ENCODE measurements around the gene DAGLA. TPM values are rescaled to one million over a fixed set of nuclear protein-coding genes. Genes with fewer than 3 reads are reported as not detected.

Gene DAGLA
- total RNA-seq, 1 donor = 3.6 TPM

- Histone ChIP-seq H3K79me2 (ENCODE audit: insufficient read depth, low read length) (peaks cover 59% of the 10 kb centered on the region), H3K4me3 (ENCODE audit: insufficient read depth, low read length) (no peak overlapping the region), H3K4me1 (ENCODE audit: insufficient read depth, low read length) (peaks cover 36% of the 10 kb centered on the region), H3K27me3 (ENCODE audit: insufficient read depth, low read length) (no peaks in the 10 kb centered on the region), H3K36me3 (ENCODE audit: insufficient read depth, low read length) (no peaks in the 10 kb centered on the region), H3K4me2 (ENCODE audit: insufficient read depth, low read length) (no peak overlapping the region), H2AFZ (ENCODE audit: low read length) (no peak overlapping the region), H4K20me1 (ENCODE audit: insufficient read depth, low read length) (peaks cover 37% of the 10 kb centered on the region), H3K9me3 (ENCODE audit: low read depth, low read length) (no peaks in the 10 kb centered on the region), H3K27ac (ENCODE audit: low read depth, low read length) (no peak overlapping the region)
- DNase-seq (ENCODE audit: insufficient read length, low spot score, missing footprints) = no peak
- no peak for TF ChIP-seq CTCF (IDR thresholded peaks at IDR 0.05; ENCODE audit: extremely low read depth, low read depth, low read length)
Measured at GRCh38 chr11:61686469-61686868, 6.3 kb downstream of the DAGLA start.

- no peaks in the 10 kb centered on the region for H3K9me3 ChIP-seq (ENCODE audit: low read depth, low read length)
- H3K27me3 ChIP-seq (ENCODE audit: insufficient read depth, low read length) = no peaks in the 10 kb centered on the region
- H4K20me1 ChIP-seq (ENCODE audit: insufficient read depth, low read length) = peaks cover 37% of the 10 kb centered on the region
- H3K4me2 ChIP-seq (ENCODE audit: insufficient read depth, low read length) = no peak overlapping the region
- TF ChIP-seq CTCF (IDR thresholded peaks at IDR 0.05; ENCODE audit: extremely low read depth, low read depth, low read length) = no peak
- H3K4me1 ChIP-seq (ENCODE audit: insufficient read depth, low read length) = peaks cover 27% of the 10 kb centered on the region
- no peaks in the 10 kb centered on the region for H3K36me3 ChIP-seq (ENCODE audit: insufficient read depth, low read length)
- H2AFZ ChIP-seq (ENCODE audit: low read length) = no peak overlapping the region
- peaks cover 61% of the 10 kb centered on the region for H3K79me2 ChIP-seq (ENCODE audit: insufficient read depth, low read length)
- DNase-seq (ENCODE audit: insufficient read length, low spot score, missing footprints) = no peak
- H3K27ac ChIP-seq (ENCODE audit: low read depth, low read length) = no peak overlapping the region
- H3K4me3 ChIP-seq (ENCODE audit: insufficient read depth, low read length) = no peak overlapping the region
Measured at GRCh38 chr11:61687420-61687819, 7.2 kb downstream of the DAGLA start.

- Histone ChIP-seq H2AFZ (ENCODE audit: low read length) (peak overlapping the region; percentile 74), H4K20me1 (ENCODE audit: insufficient read depth, low read length) (peaks cover 26% of the 10 kb centered on the region), H3K27me3 (ENCODE audit: insufficient read depth, low read length) (no peaks in the 10 kb centered on the region), H3K4me3 (ENCODE audit: insufficient read depth, low read length) (peak overlapping the region; percentile 60), H3K36me3 (ENCODE audit: insufficient read depth, low read length) (no peaks in the 10 kb centered on the region), H3K4me1 (ENCODE audit: insufficient read depth, low read length) (peaks cover 22% of the 10 kb centered on the region), H3K4me2 (ENCODE audit: insufficient read depth, low read length) (peak overlapping the region; percentile 77), H3K79me2 (ENCODE audit: insufficient read depth, low read length) (peaks cover 52% of the 10 kb centered on the region), H3K9me3 (ENCODE audit: low read depth, low read length) (no peaks in the 10 kb centered on the region), H3K27ac (ENCODE audit: low read depth, low read length) (peak overlapping the region; percentile 63)
- no peak for TF ChIP-seq CTCF (IDR thresholded peaks at IDR 0.05; ENCODE audit: extremely low read depth, low read depth, low read length)
- DNase-seq (ENCODE audit: insufficient read length, low spot score, missing footprints) = peak; percentile 98
Measured at GRCh38 chr11:61688365-61689163, 8.4 kb downstream of the DAGLA start.

GRCh38 chr11:61689164-61689496 is 8.9 kb downstream of the DAGLA start:
- H3K79me2 ChIP-seq (ENCODE audit: insufficient read depth, low read length) = peaks cover 47% of the 10 kb centered on the region
- no peak overlapping the region for H3K27ac ChIP-seq (ENCODE audit: low read depth, low read length)
- H3K27me3 ChIP-seq (ENCODE audit: insufficient read depth, low read length) = no peaks in the 10 kb centered on the region
- peaks cover 22% of the 10 kb centered on the region for H3K4me1 ChIP-seq (ENCODE audit: insufficient read depth, low read length)
- peaks cover 21% of the 10 kb centered on the region for H4K20me1 ChIP-seq (ENCODE audit: insufficient read depth, low read length)
- H2AFZ ChIP-seq (ENCODE audit: low read length) = peak overlapping the region; percentile 74
- no peaks in the 10 kb centered on the region for H3K36me3 ChIP-seq (ENCODE audit: insufficient read depth, low read length)
- peak overlapping the region; percentile 77 for H3K4me2 ChIP-seq (ENCODE audit: insufficient read depth, low read length)
- no peak for TF ChIP-seq CTCF (IDR thresholded peaks at IDR 0.05; ENCODE audit: extremely low read depth, low read depth, low read length)
- DNase-seq (ENCODE audit: insufficient read length, low spot score, missing footprints) = no peak
- peak overlapping the region; percentile 60 for H3K4me3 ChIP-seq (ENCODE audit: insufficient read depth, low read length)
- no peaks in the 10 kb centered on the region for H3K9me3 ChIP-seq (ENCODE audit: low read depth, low read length)

Data from osteoblast (primary cell).